IPS-18c (cell line): Measurements from ENCODE around the gene OR5AU1.

ENCODE experiments used
- H3K4me3 ChIP-seq: 2 replicates; pipeline ENCODE4 v1.7.0; 2013; ENCODE audit warnings: low read depth, mild to moderate bottlenecking, low read length, moderate library complexity; ENCODE audit not compliant: insufficient read depth
- H3K9me3 ChIP-seq: one replicate; pipeline ENCODE4 v1.6.1; 2013; ENCODE audit warnings: mild to moderate bottlenecking, low read length, moderate library complexity; ENCODE audit not compliant: control insufficient read depth, insufficient read depth

Gene OR5AU1

DNA sequence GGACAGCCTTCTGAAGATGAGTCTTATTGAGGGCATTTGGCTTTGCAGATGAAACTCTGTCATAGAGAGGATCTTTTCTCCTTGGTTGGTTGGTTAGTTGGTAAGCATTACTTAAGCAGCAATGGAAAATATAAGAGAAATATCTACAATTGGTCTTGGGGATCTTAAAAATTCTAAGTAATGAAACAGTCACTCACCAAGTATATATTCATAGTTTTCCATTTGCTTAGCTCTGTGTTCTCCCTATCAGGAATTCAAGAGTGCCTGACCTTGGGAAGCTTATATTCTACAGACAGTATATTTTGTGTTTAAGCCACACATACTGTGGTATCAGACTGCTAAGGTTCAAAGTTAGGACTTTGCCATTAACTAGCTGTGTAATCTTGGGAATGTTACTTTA is at the start of gene OR5AU1:
TSS of gene OR5AU1 (minus strand) at position 101 of the 400 bp plus-strand sequence. CDS start 191 bp downstream, outside the sequence.
- H3K4me3 ChIP-seq, result no peak within 1 kb of the TSS
- H3K9me3 ChIP-seq, result no peaks in the 10 kb centered on the region

DNA sequence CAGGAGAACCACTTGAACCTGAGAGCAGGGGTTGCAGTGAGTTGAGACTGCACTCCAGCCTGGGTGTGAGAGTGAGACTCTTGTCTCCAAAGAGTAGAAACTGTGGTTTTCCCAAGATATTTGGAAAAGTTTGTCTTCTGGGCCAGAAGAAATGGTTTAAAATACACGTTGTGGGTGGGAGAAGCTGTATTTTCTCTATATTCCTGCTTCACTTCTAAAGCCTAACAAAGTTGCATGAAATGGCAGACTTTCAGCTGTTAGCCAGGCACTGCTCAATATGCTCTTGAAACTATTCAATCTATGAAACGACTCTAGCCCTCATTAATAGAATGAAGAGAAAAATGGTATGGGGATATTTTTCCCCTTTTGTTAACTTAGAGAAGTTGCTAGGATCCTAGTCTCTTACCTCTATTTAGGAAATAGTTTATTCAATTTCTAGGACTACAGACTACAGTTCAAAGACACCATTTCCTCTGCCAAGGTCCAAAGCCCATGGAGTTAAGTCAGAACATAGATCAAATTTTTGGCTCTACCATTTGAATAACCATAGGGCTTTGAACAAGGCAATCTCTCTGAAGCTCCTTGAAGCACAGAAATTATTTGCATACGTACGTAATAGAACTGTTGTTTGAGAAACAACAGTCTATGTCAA is 49.3 kb upstream of the OR5AU1 start:
- Histone ChIP-seq H3K4me3 (no peak overlapping the region), H3K9me3 (no peaks in the 10 kb centered on the region)

DNA sequence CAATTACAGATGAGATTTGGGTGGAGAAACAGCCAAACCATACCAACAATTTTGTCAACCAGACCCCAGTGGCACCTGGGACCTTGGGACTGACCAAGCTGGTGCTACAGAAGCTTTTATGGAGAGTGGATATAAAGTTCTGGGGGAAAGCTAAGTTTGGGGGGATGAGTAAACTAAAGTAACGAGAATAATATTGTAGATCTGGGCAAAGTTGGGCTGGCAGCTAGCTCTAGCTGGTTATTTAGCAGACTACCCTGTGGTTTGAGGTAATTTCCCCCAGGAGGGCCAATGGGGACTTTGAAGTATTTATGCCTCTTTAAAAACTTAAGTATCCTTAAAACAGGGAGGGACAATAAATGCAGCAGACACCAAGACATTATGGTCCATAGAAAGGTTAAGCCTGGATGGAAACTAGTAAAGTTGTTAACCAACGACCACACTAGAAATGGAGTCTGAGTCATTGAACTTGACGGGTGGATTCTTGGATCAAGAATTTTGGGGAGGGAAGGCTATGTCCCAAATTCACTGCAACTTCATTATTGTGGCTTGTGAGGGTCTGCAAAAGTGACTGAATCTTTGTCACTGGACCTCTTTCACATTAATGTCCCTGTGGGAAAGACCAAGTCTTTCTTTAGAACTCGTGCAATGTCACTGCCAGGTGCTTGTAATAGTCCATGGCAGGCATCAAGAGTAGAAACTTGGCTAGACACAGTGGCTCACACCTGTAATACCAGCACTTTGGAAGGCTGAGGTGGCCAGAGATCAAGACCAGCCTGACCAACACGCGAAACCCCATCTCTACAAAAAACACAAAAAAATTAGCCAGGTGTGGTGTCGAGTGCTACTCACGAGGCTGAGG is 48.5 kb upstream of the OR5AU1 start:
- Histone ChIP-seq H3K4me3 (no peak overlapping the region), H3K9me3 (no peaks in the 10 kb centered on the region)

DNA sequence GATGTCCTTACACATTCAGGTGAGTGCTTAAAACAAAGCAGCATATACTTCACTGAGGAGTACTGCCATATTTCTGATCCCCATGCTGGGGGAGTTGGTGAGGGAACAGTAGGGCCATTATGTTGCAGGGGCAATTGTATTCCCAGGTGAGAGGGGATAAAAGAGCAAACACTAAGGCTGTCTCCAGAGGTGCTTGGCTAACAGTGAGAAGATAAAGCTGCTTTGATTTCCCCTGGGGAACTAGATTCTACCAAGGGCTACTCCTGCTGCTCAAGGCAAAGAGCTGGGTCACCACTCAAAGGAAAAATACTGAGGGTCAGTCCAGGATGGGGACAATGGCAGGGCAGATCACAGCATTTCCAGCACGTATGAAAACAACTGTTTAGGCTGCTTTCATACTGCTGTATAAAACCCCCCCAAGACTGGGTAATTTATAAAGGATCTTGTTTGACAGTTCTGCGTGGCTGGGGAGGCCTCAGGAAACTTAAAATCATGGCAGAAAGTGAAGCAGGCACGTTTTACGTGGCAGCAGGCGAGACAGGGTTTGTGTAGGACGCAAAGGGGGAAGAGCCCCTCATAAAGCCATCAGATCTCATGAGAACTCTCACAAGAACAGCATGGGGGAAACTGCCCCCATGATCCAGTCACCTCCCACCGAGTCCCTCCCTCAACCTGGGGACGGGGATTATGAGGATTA is 47.8 kb upstream of the OR5AU1 start:
- H3K9me3 ChIP-seq, result no peaks in the 10 kb centered on the region

DNA sequence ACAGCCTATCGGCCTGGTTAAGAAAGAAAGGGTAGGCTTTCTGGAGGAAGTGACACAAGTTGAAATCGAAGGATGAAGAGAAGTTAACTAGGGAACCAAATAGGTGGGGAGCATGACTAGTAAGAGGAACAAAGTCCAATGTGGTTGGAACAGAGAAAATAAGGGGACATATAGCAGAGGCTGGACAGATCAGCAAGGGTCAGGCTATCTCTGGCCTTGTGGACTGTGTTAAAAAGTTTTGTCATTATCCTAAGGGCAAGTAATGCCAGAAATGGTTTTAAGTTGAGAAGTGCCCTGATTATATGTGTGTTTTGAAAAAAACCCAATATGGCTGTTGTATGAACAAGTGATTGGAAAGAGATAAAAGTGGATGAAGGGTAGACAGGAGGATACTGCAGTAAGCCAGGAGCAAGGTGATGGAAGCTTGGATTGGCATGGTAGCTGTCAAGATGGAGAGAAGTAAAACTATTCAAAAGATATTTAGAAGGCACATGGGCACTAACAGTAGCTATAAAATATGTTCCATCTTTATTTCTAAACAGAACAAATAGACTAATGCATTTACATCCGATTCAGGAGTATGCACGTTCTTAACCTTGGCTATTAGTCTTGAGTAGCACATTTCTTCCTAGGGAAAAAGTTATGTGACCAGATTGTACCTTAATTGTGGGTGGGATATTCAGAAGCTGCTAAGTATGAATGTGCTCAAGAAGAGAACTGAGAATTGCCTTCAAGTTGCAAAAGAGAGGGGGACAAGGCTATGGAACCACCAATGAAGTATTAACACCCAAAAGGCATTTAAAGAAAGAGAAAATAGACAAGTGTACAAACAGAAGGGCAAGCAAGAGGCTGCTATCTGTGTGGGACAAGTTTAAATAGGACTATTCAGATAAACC is 46.8 kb upstream of the OR5AU1 start:
- Histone ChIP-seq H3K9me3 (no peaks in the 10 kb centered on the region), H3K4me3 (no peak overlapping the region)

More for the DNA sequence above, 47.8 kb upstream of the OR5AU1 start:
- no peak overlapping the region for H3K4me3 ChIP-seq

DNA sequence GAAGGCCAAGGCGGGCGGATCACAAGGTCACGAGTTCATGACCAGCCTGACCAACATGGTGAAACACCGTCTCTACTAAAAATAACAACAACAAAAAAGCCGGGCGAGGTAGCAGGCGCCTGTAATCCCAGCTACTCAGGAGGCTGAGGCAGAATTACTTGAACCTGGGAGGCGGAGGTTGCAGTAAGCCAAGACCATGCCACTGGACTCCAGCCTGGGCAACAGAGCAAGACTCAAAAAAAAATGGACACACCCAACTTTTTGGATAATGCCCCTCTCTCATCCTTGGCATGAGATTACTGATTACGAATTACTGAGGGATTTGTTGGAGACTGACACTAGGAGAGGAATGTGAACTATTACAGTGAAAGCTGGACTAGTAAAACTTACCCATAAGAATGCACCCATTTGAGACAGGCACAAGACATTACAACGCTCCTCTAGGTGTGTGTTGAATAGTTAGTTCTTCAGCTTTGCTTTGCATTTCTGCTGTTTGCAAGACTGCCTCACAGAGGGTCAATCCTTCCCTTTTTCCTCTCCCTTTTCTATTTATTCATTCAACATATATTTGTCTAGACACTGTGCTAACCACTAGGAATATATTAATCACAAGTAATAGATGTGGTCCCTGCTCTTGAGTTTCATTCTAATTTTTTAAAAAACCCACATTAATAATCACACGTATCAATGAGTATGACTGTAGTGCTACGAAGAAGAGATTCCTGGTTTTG is 46.0 kb upstream of the OR5AU1 start:
- no peak overlapping the region for H3K4me3 ChIP-seq
- peaks cover 3% of the 10 kb centered on the region for H3K9me3 ChIP-seq

DNA sequence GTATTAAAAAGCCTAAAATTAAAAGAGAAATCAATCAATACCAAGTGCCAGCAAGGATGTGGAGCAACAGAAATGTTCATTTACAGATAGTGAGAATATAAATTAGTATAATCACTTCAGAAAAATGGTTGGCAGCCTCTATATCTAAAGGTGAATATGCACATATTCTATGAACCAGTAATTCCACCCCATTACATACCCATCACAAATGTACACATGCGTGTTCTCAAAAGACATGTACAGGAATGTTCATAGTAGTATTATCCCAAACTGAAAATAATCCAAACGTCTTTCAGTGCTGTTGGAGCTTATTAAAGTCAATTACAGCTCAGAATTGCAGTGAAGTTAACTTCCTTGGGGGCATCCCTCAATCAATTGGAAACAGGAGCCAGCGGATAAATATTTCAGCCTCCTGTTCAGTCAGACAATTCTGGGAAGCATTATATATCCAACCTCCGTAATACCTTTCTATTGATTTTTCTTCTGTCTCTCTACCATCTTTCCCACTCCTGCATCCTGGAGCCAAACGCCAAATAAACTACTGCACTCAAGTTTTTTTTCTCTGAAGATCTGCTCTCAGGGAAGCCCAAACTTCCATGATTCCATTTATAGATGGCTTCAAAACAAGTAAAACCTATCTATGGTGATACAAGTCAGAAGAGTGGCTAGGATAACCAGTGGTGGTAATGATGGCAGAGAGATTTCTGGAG is 45.0 kb upstream of the OR5AU1 start:
- Histone ChIP-seq H3K4me3 (no peak overlapping the region), H3K9me3 (peaks cover 3% of the 10 kb centered on the region)

DNA sequence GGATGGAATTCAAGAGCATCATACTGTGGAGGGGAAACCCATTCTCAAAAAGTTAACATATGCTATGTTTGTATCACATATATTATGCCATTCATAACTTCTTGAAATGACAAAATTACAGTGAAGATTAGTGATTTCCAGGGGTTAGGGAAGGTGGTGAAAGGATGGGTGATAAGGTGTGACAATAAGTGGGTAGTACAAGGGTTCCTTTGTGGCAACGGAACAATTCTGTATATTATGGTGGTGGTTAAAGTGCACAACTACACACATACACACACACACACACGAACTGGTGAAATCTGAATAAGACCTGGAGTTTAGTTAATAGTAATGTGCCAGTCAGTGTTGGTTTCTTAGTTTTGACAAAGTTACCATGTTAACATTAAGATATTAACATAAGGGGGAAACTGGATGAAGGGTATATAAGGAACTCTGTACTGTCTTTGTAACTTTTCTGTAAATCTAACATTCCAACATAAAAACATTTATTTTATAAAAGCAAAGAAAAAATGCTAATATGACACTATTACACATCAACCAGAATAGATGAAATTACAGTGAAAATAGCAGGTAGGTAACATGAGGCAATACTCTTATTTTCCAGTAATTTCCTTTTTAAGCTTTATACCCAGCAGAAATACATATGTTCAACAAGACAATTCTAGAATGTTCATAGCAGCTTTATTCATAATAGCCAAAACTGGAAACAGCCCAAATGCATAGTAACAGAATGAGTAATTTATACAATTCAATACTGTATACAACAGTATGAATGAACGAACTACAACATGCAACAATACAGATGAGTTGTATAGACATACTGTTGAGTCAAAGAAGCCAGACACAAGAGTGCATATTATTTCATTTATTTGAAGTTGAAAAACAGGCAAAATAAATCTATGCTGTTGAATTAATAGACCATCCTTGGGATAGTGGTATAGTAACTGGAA is 44.0 kb upstream of the OR5AU1 start:
- peaks cover 3% of the 10 kb centered on the region for H3K9me3 ChIP-seq
- H3K4me3 ChIP-seq, result no peak overlapping the region

DNA sequence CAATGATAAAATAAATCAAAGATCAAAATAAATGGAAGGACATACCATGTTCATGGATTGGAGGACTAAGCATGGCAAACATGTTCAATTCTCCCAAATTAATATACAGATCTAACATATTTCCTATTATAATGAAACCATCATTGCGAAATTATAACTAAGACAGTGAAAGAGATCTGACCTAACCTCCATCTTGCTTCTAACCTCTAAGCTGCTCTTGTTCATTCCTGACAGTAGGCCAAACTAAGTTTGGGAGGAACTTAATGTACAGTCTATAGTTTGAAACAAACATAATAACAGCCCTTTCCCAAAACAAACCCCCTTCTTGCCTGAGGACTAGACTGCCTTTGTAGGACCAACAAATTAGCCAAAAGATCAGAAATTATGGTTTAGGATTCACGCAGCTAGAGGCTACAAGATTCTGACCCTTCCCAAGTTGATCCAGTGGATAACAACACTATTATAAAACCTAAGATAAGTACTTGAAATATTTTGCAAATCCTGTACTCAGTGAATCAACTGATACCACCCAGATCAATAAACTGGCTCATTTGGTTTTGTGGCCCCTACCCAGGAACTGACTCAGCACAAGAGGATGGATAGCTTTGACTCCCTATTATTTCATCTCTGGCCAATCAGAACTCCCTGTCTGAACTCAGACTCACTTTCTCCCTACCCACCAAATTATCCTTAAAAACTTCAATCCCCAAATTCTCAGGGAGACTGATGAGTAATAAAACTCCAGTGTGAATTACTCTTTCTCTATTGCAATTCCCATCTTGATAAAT is 41.7 kb upstream of the OR5AU1 start:
- H3K9me3 ChIP-seq, result peaks cover 3% of the 10 kb centered on the region
- H3K4me3 ChIP-seq, result no peak overlapping the region

DNA sequence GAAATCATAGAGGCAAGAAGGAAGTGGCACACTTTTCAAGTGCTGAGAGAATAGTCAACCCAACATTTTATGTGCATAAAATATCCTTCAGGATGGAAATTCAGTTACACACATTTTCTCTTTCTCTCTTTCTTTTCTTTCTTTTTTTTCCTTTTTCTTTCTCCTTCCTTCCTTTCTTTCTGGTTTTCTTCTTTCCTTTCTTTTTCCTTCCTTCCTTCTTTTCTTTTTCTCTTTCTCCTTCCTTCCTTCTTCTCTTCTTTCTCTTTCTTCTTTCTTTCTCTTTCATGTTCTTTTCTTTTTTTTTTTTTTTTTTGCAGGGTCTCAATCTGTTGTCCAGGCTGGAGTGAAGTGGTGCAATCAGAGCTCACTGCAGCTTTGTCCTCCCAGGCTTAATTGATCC is 38.7 kb upstream of the OR5AU1 start:
- H3K9me3 ChIP-seq, result peaks cover 3% of the 10 kb centered on the region
- H3K4me3 ChIP-seq, result no peak overlapping the region

DNA sequence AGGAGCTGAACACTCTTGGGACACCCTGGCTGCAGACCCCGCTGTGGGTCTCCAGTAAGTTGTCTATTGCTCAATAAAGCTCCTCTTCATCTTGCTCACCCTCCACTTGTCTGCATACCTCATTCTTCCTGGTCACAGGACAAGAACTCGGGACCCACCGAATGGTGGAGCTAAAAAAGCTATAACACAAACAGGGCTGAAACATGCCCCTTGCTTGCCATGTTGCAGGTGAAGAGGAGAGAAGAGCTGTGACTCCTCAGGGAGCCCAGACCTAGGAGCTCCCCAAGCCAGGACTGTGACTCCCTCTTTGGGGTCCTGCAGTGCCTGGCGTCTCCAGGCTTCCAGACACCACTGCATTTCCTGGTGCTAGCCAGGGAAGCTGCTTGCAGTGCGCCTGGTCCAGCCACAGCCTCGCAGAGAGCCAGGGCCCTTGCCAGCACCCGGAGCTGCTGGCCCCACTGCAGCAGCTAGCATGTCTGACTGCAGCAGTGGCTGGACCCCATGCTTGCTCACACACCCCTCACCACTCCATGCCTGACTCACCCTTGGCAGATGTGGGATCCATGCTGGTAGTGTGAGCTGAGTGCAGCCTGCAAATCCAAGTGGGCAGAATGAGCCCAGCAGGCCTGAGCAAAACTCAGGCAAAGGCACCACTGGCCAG is 37.1 kb upstream of the OR5AU1 start:
- Histone ChIP-seq H3K4me3 (no peak overlapping the region), H3K9me3 (peaks cover 3% of the 10 kb centered on the region)

DNA sequence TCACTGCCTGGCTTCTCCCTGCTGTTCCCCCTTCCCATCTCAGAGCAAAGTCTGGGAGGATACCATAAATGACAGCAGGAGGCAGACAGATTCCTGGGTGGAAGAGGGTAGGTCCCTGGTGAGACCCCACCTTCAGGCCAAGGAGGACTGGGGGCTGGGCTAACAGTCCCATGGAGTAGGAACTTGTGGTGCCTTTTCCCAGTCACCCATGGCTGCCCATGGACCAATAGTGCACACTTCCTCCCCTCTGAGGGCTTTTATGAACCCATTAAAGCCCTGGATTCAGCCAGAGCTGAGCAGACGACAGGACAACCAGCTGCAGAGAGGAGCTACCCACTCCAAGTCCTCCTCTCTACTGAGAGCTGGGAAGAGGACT is 36.6 kb upstream of the OR5AU1 start:
- H3K4me3 ChIP-seq, result peak overlapping the region; percentile 25; the same call in 1 of the 2 replicates
- H3K9me3 ChIP-seq, result peaks cover under 1% of the 10 kb centered on the region

DNA sequence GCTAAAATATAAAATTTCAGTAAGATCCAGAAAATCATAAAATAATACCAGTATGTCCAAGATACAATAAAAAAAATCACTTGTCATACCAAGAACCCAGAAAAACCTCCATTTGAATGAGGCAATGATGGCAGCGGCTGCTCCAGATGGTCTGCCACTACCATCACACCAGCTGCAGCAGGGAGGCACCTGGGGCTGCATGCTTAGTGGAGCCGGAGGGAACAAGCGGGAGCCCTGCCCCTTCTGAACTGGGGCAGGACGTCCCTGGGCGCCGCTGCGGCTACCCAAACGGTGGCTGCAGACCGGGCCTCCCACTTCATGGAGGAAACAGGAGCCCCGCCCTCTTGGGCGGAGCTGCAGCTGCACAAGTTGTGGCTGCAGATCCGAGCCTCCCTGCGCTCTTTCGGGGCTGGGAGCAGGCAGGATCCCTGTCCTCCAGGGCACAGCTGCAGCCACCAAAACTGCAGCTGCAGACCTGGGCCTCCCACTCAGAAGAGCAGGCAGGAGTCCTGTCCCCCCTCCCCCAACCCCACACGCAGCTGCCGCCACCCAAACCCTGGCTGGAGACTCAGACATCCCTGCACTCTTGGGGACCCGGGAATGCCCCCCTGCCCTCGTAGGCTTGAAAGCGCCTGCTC is 36.1 kb upstream of the OR5AU1 start:
- no peaks in the 10 kb centered on the region for H3K9me3 ChIP-seq
- H3K4me3 ChIP-seq, result peak overlapping the region; percentile 25; the same call in 1 of the 2 replicates
